PC-3 (cell line): ENCODE data around the gene LCE3C. TPM values are rescaled to one million over a fixed set of nuclear protein-coding genes. Genes with fewer than 3 reads are reported as not detected.

Experiments used
- ATAC-seq: fragments of 200-7000 bp; cut with Tn5 transposase; 2 replicates; pipeline ENCODE4 v1.9.1; 2020; ENCODE audit warnings: mild to moderate bottlenecking, moderate library complexity
- Bru-seq: library from RNA; stranded (reverse); fragments of 400-500 nt; gene quantifications from one replicate; lab custom pipeline; 2021; lab: Mats Ljungman, UMichigan
- BruChase-seq, 2 experiments: library from RNA; stranded (reverse); fragments of 400-500 nt; gene quantifications; one replicate each; lab custom pipeline; 2021; lab: Mats Ljungman, UMichigan
- BruUV-seq: library from RNA; stranded (reverse); fragments of 400-500 nt; replicated peaks from 2 replicates; lab custom pipeline; 2021; lab: Mats Ljungman, UMichigan
- CTCF ChIA-PET: fragments of 300-600 bp; sonication (Branson Sonifier 250); formaldehyde crosslinking; loops from one replicate; lab custom pipeline; 2022; ENCODE audit warnings: antibody characterized with exemption; lab: Charles Lee
- POLR2A ChIA-PET: fragments of 300-600 bp; sonication (Branson Sonifier 250); formaldehyde crosslinking; loops from one replicate; lab custom pipeline; 2022; ENCODE audit warnings: antibody characterized with exemption; ENCODE audit not compliant: unreplicated experiment; lab: Charles Lee
- DNase-seq: peaks from one replicate; pipeline ENCODE4 v3.0.0-alpha.2; 2015
- H2AFZ ChIP-seq: fragments of 300-600 bp; sonication (generic); 2 replicates; pipeline ENCODE4 v1.6.0; 2016; ENCODE audit warnings: antibody characterized with exemption, low read length
- H3F3A ChIP-seq: fragments of 300-600 bp; sonication (generic); one replicate; pipeline ENCODE4 v1.6.0; 2017; ENCODE audit warnings: antibody characterized with exemption, low read length, control low read depth, mild to moderate bottlenecking; ENCODE audit not compliant: unreplicated experiment
- H3K27ac ChIP-seq: fragments of 300-600 bp; sonication (generic); 2 replicates; pipeline ENCODE4 v1.5.1; 2016; ENCODE audit warnings: mild to moderate bottlenecking, low read length
- H3K27me3 ChIP-seq: fragments of 300-600 bp; sonication (generic); 2 replicates; pipeline ENCODE4 v1.6.1; 2016; ENCODE audit warnings: low read length, mixed read lengths
- H3K36me3 ChIP-seq: fragments of 300-600 bp; sonication (generic); 2 replicates; pipeline ENCODE4 v1.6.1; 2016; ENCODE audit warnings: low read depth, mixed run types, low read length, mixed read lengths
- H3K4me1 ChIP-seq: fragments of 300-600 bp; sonication (generic); 2 replicates; pipeline ENCODE4 v1.5.1; 2016; ENCODE audit warnings: low read length; ENCODE audit not compliant: insufficient read depth
- H3K4me2 ChIP-seq: fragments of 300-600 bp; sonication (generic); 2 replicates; pipeline ENCODE4 v1.6.0; 2016; ENCODE audit warnings: low read length
- H3K4me3 ChIP-seq: fragments of 300-600 bp; sonication (generic); 2 replicates; pipeline ENCODE4 v1.5.1; 2016; ENCODE audit warnings: mild to moderate bottlenecking, low read length, mixed read lengths
- H3K79me2 ChIP-seq: fragments of 300-600 bp; sonication (generic); 2 replicates; pipeline ENCODE4 v1.6.1; 2017; ENCODE audit warnings: low read length, mixed read lengths
- H3K9ac ChIP-seq: fragments of 300-600 bp; sonication (generic); 2 replicates; pipeline ENCODE4 v1.6.0; 2016; ENCODE audit warnings: mild to moderate bottlenecking, low read length
- H3K9me2 ChIP-seq: fragments of 300-600 bp; sonication (generic); replicated peaks from 2 replicates; pipeline ENCODE4 v1.6.1; 2016; ENCODE audit warnings: mixed run types, low read length, mixed read lengths
- H3K9me3 ChIP-seq: fragments of 300-600 bp; sonication (generic); 2 replicates; pipeline ENCODE4 v1.6.1; 2016; ENCODE audit warnings: low read length, mixed read lengths
- H4K20me1 ChIP-seq: fragments of 300-600 bp; sonication (generic); 2 replicates; pipeline ENCODE4 v1.6.1; 2016; ENCODE audit warnings: low read length, mixed read lengths
- CTCF ChIP-seq: fragments of 300-600 bp; sonication (generic); conservative IDR thresholded peaks from 2 replicates; pipeline ENCODE4 v1.5.1; 2017; ENCODE audit warnings: antibody characterized with exemption, low read depth, mild to moderate bottlenecking, low read length
- EZH2 ChIP-seq: fragments of 300-600 bp; sonication (generic); IDR thresholded peaks from one replicate; pipeline ENCODE4 v1.6.1; 2017; ENCODE audit warnings: antibody characterized with exemption, mild to moderate bottlenecking, low read length; ENCODE audit not compliant: unreplicated experiment
- EZH2phosphoT487 ChIP-seq: fragments of 300-600 bp; sonication (generic); IDR thresholded peaks from 2 replicates; pipeline ENCODE4 v1.6.1; 2018; ENCODE audit warnings: mild to moderate bottlenecking, antibody characterized with exemption, low read length, borderline replicate concordance
- intact Hi-C: fragments of 100-400 bp; cut with micrococcal nuclease; formaldehyde crosslinking; loops from 2 replicates; pipeline ENCODE4 v1.9.0; 2023
- long read RNA-seq: library from polyadenylated mRNA; unstranded; transcript quantifications from one replicate; pipeline ENCODE4 v2.0.0, GENCODE V29; 2021; ENCODE audit not compliant: unreplicated experiment
- total RNA-seq: library from RNA; depleted of rRNA; stranded (reverse); fragments of >200 nt; gene quantifications from 2 replicates; pipeline ENCODE4 v1.2.3, GENCODE V29; 2014; rRNA removed

LCE3C gene
- not detected in 2 replicates for total RNA-seq
- Bru-seq, nascent RNA: not detected
- BruChase-seq, experiment 1, labeled RNA remaining after a 6-hour chase: not detected
- BruChase-seq, experiment 2, labeled RNA remaining after a 2-hour chase: not detected
- long read RNA-seq: 0 reads

DNA sequence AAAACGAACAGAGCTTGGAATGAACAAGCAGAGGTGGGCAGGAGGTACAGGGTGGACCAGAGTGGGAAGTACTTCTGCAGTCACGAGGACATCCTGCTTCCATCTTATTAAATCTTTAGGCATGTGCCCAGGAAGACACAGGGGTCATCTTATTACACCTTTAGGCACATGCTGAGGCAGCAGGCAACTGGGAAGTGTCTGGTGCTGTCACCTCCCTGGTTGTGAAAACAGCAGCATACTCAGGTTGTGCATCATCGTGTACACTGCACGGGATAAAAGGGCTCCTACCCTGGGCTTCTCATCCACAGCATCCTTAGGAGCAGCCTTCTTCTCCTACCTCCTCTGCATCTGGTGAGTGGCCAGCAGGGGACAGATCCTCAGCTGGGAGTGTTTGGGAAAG is at the start of gene LCE3C:
Gene LCE3C, plus strand, starts transcription at position 301 of the 400 bp plus-strand sequence. CDS start 498 bp downstream, outside the sequence.
- BruUV-seq: no TSS peak
- TF ChIP-seq EZH2phosphoT487: no peak
- TF ChIP-seq CTCF: no peak
- TF ChIP-seq EZH2: no peak
- CTCF ChIA-PET: no interaction called here
- no peaks in the 10 kb centered on the region for H4K20me1 ChIP-seq
- no peaks in the 10 kb centered on the region for H3K36me3 ChIP-seq
- H3F3A ChIP-seq: no peaks in the 10 kb centered on the region
- H3K79me2 ChIP-seq: no peaks in the 10 kb centered on the region
- no peak within 1 kb of the TSS for H3K4me3 ChIP-seq
- H3K9me2 ChIP-seq: no peaks in the 10 kb centered on the region
- no peaks in the 10 kb centered on the region for H3K4me1 ChIP-seq
- intact Hi-C loops: no loop called here
- no peaks in the 10 kb centered on the region for H3K27me3 ChIP-seq
- ATAC-seq (no peak), DNase-seq (no peak)
- no peaks in the 10 kb centered on the region for H3K9me3 ChIP-seq
- H3K4me2 ChIP-seq: no peak within 1 kb of the TSS
- H3K9ac ChIP-seq: no peak within 1 kb of the TSS
- H3K27ac ChIP-seq: no peak within 1 kb of the TSS
- POLR2A ChIA-PET: no interaction called here
- no peak within 1 kb of the TSS for H2AFZ ChIP-seq

DNA sequence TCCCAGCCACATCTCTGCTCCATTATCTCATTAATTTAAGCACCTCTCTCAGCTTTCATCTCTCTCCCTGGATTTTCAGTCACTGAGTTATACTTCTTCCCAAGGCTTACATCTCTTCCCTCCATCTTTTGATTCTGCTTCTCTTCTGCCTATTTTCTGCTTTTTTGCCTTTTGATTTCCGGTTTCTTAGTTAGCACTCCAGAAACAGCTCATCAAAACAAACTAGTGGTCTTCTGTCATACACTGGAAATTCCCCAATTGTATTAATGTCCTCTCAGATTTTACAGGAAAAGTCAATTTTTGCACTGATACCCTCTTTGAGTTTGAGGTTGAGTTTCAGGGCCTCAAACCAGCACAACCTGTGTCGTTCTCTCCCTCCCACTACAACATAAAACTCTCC is 34.9 kb upstream of the LCE3C start:
- ATAC-seq: no peak
- no peak overlapping the region for H3K4me2 ChIP-seq
- ChIA-PET POLR2A (no interaction called here), CTCF (no interaction called here)
- no peaks in the 10 kb centered on the region for H4K20me1 ChIP-seq
- no peaks in the 10 kb centered on the region for H3K79me2 ChIP-seq
- no peaks in the 10 kb centered on the region for H3F3A ChIP-seq
- H3K9ac ChIP-seq: no peak overlapping the region
- peaks cover 10% of the 10 kb centered on the region; the same call in 1 of the 2 replicates for H3K9me3 ChIP-seq
- TF ChIP-seq CTCF: no peak
- no peak for TF ChIP-seq EZH2phosphoT487
- TF ChIP-seq EZH2: no peak
- H2AFZ ChIP-seq: no peak overlapping the region
- no peak overlapping the region for H3K27ac ChIP-seq
- intact Hi-C loops: no loop called here
- H3K4me3 ChIP-seq: no peak overlapping the region
- no peaks in the 10 kb centered on the region for H3K4me1 ChIP-seq
- H3K27me3 ChIP-seq: no peaks in the 10 kb centered on the region
- H3K36me3 ChIP-seq: no peaks in the 10 kb centered on the region
- no peak for DNase-seq
- no peaks in the 10 kb centered on the region for H3K9me2 ChIP-seq
- no TSS peak for BruUV-seq

GRCh38 chr1:152565535-152566215 is 34.4 kb upstream of the LCE3C start:
- CTCF ChIA-PET: no interaction called here
- no peak overlapping the region for H3K27ac ChIP-seq
- H3K9me3 ChIP-seq: peaks cover 16% of the 10 kb centered on the region; the same call in 1 of the 2 replicates
- H3K27me3 ChIP-seq: no peaks in the 10 kb centered on the region
- H3K4me2 ChIP-seq: no peak overlapping the region
- BruUV-seq: no TSS peak
- no peaks in the 10 kb centered on the region for H3K79me2 ChIP-seq
- intact Hi-C loops: no loop called here
- no peaks in the 10 kb centered on the region for H4K20me1 ChIP-seq
- peak; percentile 1 for DNase-seq
- no peak overlapping the region for H3K4me3 ChIP-seq
- no peaks in the 10 kb centered on the region for H3F3A ChIP-seq
- POLR2A ChIA-PET: no interaction called here
- TF ChIP-seq EZH2: no peak
- TF ChIP-seq EZH2phosphoT487: no peak
- no peak for TF ChIP-seq CTCF
- no peak for ATAC-seq
- no peaks in the 10 kb centered on the region for H3K9me2 ChIP-seq
- H3K4me1 ChIP-seq: no peaks in the 10 kb centered on the region
- H3K9ac ChIP-seq: no peak overlapping the region
- H3K36me3 ChIP-seq: no peaks in the 10 kb centered on the region
- H2AFZ ChIP-seq: no peak overlapping the region
